GM12878 (cell line): ENCODE measurements around the gene BRWD1. TPM values are rescaled to one million over a fixed set of nuclear protein-coding genes. Genes with fewer than 3 reads are reported as not detected.

Experiments
- CHD2 ChIP-seq: IDR thresholded peaks from 2 replicates; pipeline ENCODE4 v1.6.1; 2011; ENCODE audit warnings: low read depth, low read length, improper control_type of control experiment, borderline replicate concordance
- CHD4 ChIP-seq: fragments of 200-600 bp; sonication (generic); IDR thresholded peaks from 2 replicates; pipeline ENCODE4 v1.6.1; 2016; ENCODE audit warnings: mild to moderate bottlenecking
- E4F1 ChIP-seq: fragments of 450-650 bp; IDR thresholded peaks from 2 replicates; pipeline ENCODE4 v1.6.1; 2018; ENCODE audit warnings: borderline replicate concordance, mild to moderate bottlenecking; ENCODE audit not compliant: partially characterized antibody
- FOXM1 ChIP-seq: IDR thresholded peaks from 2 replicates; pipeline ENCODE4 v1.6.1; 2012; ENCODE audit warnings: low read depth, mild to moderate bottlenecking, inconsistent platforms, low read length, moderate library complexity
- GABPA ChIP-seq: IDR thresholded peaks from 2 replicates; pipeline ENCODE4 v1.6.1; 2014; ENCODE audit warnings: antibody characterized with exemption, low read depth, mild to moderate bottlenecking, inconsistent platforms
- HDAC2 ChIP-seq: fragments of 200-600 bp; sonication (generic); IDR thresholded peaks from 2 replicates; pipeline ENCODE4 v1.6.1; 2017
- HSF1 ChIP-seq: fragments of 150-350 bp; IDR thresholded peaks from 2 replicates; pipeline ENCODE4 v1.6.1; 2014; ENCODE audit warnings: mild to moderate bottlenecking, low read depth, low read length
- IRF3 ChIP-seq: fragments of 450-650 bp; IDR thresholded peaks from 2 replicates; pipeline ENCODE4 v1.6.1; 2014; ENCODE audit warnings: mild to moderate bottlenecking
- MEF2B ChIP-seq: fragments of 450-650 bp; IDR thresholded peaks from 2 replicates; pipeline ENCODE4 v1.6.1; 2018; ENCODE audit warnings: mild to moderate bottlenecking, moderate library complexity; ENCODE audit not compliant: partially characterized antibody, poor library complexity, severe bottlenecking
- MXI1 ChIP-seq: fragments of 150-350 bp; IDR thresholded peaks from 2 replicates; pipeline ENCODE4 v1.6.1; 2011; ENCODE audit warnings: low read depth, mild to moderate bottlenecking, inconsistent platforms, low read length, improper control_type of control experiment
- NRF1 ChIP-seq: conservative IDR thresholded peaks from 2 replicates; pipeline ENCODE4 v1.6.1; 2011; ENCODE audit warnings: mild to moderate bottlenecking, low read depth, low read length, improper control_type of control experiment
- PML ChIP-seq: IDR thresholded peaks from 2 replicates; pipeline ENCODE4 v1.6.1; 2012; ENCODE audit warnings: low read length, inconsistent platforms
- RBBP5 ChIP-seq: fragments of 200-600 bp; sonication (generic); conservative IDR thresholded peaks from 2 replicates; pipeline ENCODE4 v1.6.1; 2016
- RELB ChIP-seq: fragments of 450-650 bp; IDR thresholded peaks from 2 replicates; pipeline ENCODE4 v1.6.1; 2017; ENCODE audit warnings: low read depth, mild to moderate bottlenecking, moderate library complexity
- SMAD1 ChIP-seq: fragments of 450-650 bp; IDR thresholded peaks from 2 replicates; pipeline ENCODE4 v1.6.1; 2018; ENCODE audit warnings: mild to moderate bottlenecking, low read depth; ENCODE audit not compliant: partially characterized antibody
- SUZ12 ChIP-seq: fragments of 200-600 bp; sonication (generic); IDR thresholded peaks from one replicate; pipeline ENCODE4 v1.6.1; 2018; ENCODE audit warnings: antibody characterized with exemption, mild to moderate bottlenecking; ENCODE audit not compliant: unreplicated experiment
- TCF12 ChIP-seq: IDR thresholded peaks from 2 replicates; pipeline ENCODE4 v1.6.1; 2011; ENCODE audit warnings: low read depth, mild to moderate bottlenecking, low read length
- YBX1 ChIP-seq: fragments of 450-650 bp; IDR thresholded peaks from 2 replicates; pipeline ENCODE4 v1.6.1; 2016; ENCODE audit warnings: antibody characterized with exemption
- ZBED1 ChIP-seq: IDR thresholded peaks from 2 replicates; pipeline ENCODE4 v1.6.1; 2016; ENCODE audit warnings: borderline replicate concordance
- ZNF207 ChIP-seq: fragments of 450-650 bp; IDR thresholded peaks from 2 replicates; pipeline ENCODE4 v1.6.1; 2014; ENCODE audit warnings: antibody characterized with exemption, mild to moderate bottlenecking, borderline replicate concordance
- ZNF384 ChIP-seq: IDR thresholded peaks from 2 replicates; pipeline ENCODE4 v1.6.1; 2012; ENCODE audit warnings: low read depth, mild to moderate bottlenecking, low read length, improper control_type of control experiment, borderline replicate concordance
- polyA plus RNA-seq, 11 experiments: library from polyadenylated mRNA; depleted of rRNA in 4 of 11; unstranded in 6 of 11; stranded (reverse) in 5 of 11; fragments of >200 nt; fragmentation: Nextera tagmentation in 4 of 11; fragmentation: Illumina TruSeq in 1 of 11; extraction: Ambion mirVana in 4 of 11; extraction: Trizol in 1 of 11; gene quantifications; 1 replicate in 1 of 11; 2 replicates in 10 of 11; pipeline versions ENCODE4 v1.2.1 to v1.2.3, GENCODE V29; 2011 to 2016; ENCODE audit warnings: inconsistent platforms in 2 of 11, missing spikeins in 2 of 11, low read depth in 1 of 11
- total RNA-seq, 4 experiments: library from RNA; depleted of rRNA in 3 of 4; stranded (reverse); fragments of >200 nt in 3 of 4; fragmentation: Illumina TruSeq in 1 of 4; extraction: Trizol in 1 of 4; gene quantifications; 2 replicates each; pipeline versions ENCODE4 v1.2.1 to v1.2.3, GENCODE V29; 2013 to 2021
- TF ChIP-seq, protein P1 (sequence below), 3 experiments: IDR thresholded peaks in 2 of 3; conservative IDR thresholded peaks in 1 of 3; 2 replicates each; pipeline ENCODE4 v1.5.1; 2011; ENCODE audit warnings: low read depth in 3 of 3, low read length in 3 of 3, mild to moderate bottlenecking in 3 of 3, control low read depth in 2 of 3, moderate library complexity in 2 of 3, inconsistent platforms in 1 of 3, mixed read lengths in 1 of 3; ENCODE audit not compliant: control insufficient read depth in 2 of 3, insufficient read depth in 1 of 3; ENCODE audit errors: extremely low read depth in 1 of 3

Gene BRWD1
- total and polyA plus RNA-seq, 10 of the 15 experiments (the other 5 are each of a cell fraction or from before 2014, with no cell fraction given), result 3.1 to 19.0 (median 13.5) TPM

DNA sequence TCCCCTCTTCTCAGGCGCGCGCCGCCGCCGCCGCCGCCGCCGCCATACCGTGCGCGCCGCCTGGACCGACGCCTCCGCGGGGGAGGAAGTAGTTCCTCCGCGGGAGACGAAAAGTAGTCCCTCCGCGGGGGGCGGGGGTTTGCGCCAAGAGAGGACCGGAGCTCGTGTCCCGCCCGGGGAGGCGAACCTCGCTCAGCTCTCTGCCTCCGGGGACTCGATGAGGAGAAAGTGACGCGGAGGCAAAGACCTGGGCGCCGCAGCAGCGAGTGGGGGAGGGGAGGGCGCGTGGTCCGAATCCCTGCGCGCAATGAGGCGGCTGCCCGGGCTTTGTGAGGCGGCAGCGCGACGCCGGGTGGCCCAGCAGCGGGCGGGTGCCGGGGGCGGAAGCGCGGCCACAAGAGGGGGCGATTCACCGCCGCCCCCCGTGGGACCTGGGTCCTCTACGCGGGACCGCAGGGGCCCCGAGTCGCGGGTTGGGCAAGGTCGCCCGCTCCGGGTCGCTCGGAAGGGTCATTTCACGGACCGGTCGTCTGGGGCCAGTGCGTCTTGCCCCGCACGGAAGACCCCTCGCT lies at the start of gene BRWD1 (continued):
- TF ChIP-seq MXI1 (no peak), ZNF207 (peak; percentile 100), HDAC2 (no peak), CHD2 (peak; percentile 98), PML (0 out of 2 replicates have a peak, but pooled peaks have one; percentile 22), ZNF384 (no peak), RBBP5 (no peak), IRF3 (0 out of 2 replicates have a peak, but pooled peaks have one; percentile 11), SMAD1 (no peak), E4F1 (peak; percentile 72), TCF12 (no peak), FOXM1 (peak; percentile 54; the same call in 1 of the 2 replicates), ZBED1 (no peak), CHD4 (no peak), SUZ12 (no peak), NRF1 (no peak), YBX1 (no peak), GABPA (no peak), MEF2B (peak; percentile 91), HSF1 (no peak), RELB (peak; percentile 60)
- TF ChIP-seq, protein P1, sequence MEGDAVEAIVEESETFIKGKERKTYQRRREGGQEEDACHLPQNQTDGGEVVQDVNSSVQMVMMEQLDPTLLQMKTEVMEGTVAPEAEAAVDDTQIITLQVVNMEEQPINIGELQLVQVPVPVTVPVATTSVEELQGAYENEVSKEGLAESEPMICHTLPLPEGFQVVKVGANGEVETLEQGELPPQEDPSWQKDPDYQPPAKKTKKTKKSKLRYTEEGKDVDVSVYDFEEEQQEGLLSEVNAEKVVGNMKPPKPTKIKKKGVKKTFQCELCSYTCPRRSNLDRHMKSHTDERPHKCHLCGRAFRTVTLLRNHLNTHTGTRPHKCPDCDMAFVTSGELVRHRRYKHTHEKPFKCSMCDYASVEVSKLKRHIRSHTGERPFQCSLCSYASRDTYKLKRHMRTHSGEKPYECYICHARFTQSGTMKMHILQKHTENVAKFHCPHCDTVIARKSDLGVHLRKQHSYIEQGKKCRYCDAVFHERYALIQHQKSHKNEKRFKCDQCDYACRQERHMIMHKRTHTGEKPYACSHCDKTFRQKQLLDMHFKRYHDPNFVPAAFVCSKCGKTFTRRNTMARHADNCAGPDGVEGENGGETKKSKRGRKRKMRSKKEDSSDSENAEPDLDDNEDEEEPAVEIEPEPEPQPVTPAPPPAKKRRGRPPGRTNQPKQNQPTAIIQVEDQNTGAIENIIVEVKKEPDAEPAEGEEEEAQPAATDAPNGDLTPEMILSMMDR (IDR thresholded peaks at IDR 0.05 in 2 of 3, conservative IDR thresholded peaks at IDR 0.05 in 1 of 3; ENCODE audit: control insufficient read depth in 2 of 3, extremely low read depth in 1 of 3, insufficient read depth in 1 of 3, low read depth in 3 of 3, low read length in 3 of 3), result peak; percentile 4 to 29 (median 16); a peak in 3 of 6 replicates
